ENCODE results near the gene OR10G2. TPM values are rescaled to one million over a fixed set of nuclear protein-coding genes. Genes with fewer than 3 reads are reported as not detected.

OR10G2 gene
- total and polyA plus RNA-seq, 2 experiments from 2014 or later: not detected

- TF ChIP-seq ZNF462 (CRISPR knock-in tag; IDR thresholded peaks at IDR 0.05) (no peak), CREB1 (CRISPR knock-in tag; IDR thresholded peaks at IDR 0.05; ENCODE audit: low read depth) (no peak), POLR2AphosphoS5 (IDR thresholded peaks at IDR 0.05; ENCODE audit: low read depth) (no peak), ZNF114 (CRISPR knock-in tag; IDR thresholded peaks at IDR 0.05) (no peak)
These were observed 40.8 kb upstream of the OR10G2 start (continued) for GRCh38 chr14:21675566-21675965.

GRCh38 chr14:21673718-21674117 lies 39.0 kb upstream of the OR10G2 start, which contains the start of gene OR4E1:
TSS of gene OR4E1 (minus strand) at chr14:21673818. CDS start at chr14:21670935, 2,883 bp downstream.
- no peaks in the 10 kb centered on the region for H3F3A ChIP-seq (replicated peaks; ENCODE audit: low read depth)
- Mint-ChIP-seq H3K9me3 (no peaks in the 10 kb centered on the region), H3K36me3 (ENCODE audit: low read depth) (no peaks in the 10 kb centered on the region), H3K27ac (no peak within 1 kb of the TSS), H3K4me1 (no peaks in the 10 kb centered on the region), H3K27me3 (ENCODE audit: insufficient read depth, low read depth, poor library complexity) (peaks cover 3% of the 10 kb centered on the region), H3K4me3 (no peak within 1 kb of the TSS)
- no peak within 1 kb of the TSS for H3K4me2 ChIP-seq
- no peaks in the 10 kb centered on the region for H3K36me3 ChIP-seq (ENCODE audit: insufficient read depth)
- ATAC-seq (no peak), DNase-seq (ENCODE audit: low spot score) (no peak)
- no peak within 1 kb of the TSS for H3K4me3 ChIP-seq
- H2AFZ ChIP-seq: no peak within 1 kb of the TSS
- no peaks in the 10 kb centered on the region for H3K79me2 ChIP-seq (replicated peaks; ENCODE audit: insufficient read depth)
- H3K27me3 ChIP-seq (ENCODE audit: insufficient read depth): no peaks in the 10 kb centered on the region
- no peak within 1 kb of the TSS for H3K27ac ChIP-seq (ENCODE audit: low read depth)
- H3K9me2 ChIP-seq (ENCODE audit: insufficient read depth): 0 out of 2 replicates have a peak, but pooled peaks cover 5% of the 10 kb centered on the region
- no peaks in the 10 kb centered on the region for H4K20me1 ChIP-seq (replicated peaks; ENCODE audit: insufficient read depth)
- no peaks in the 10 kb centered on the region for H3K4me1 ChIP-seq (ENCODE audit: insufficient read depth)
- TF ChIP-seq STAT1 (IDR thresholded peaks at IDR 0.05; ENCODE audit: unreplicated experiment) (no peak), EZH2phosphoT487 (IDR thresholded peaks at IDR 0.05; ENCODE audit: unreplicated experiment) (no peak), POLR2AphosphoS5 (IDR thresholded peaks at IDR 0.05; ENCODE audit: low read depth) (no peak), ETS1 (IDR thresholded peaks at IDR 0.05) (no peak), NANOG (IDR thresholded peaks at IDR 0.05; ENCODE audit: borderline replicate concordance) (no peak), ZNF331 (CRISPR knock-in tag; IDR thresholded peaks at IDR 0.05; ENCODE audit: low read depth) (no peak), CTCF (conservative IDR thresholded peaks at IDR 0.05; ENCODE audit: low read depth in 2 of 2) (no peak), REST (IDR thresholded peaks at IDR 0.05; ENCODE audit: unreplicated experiment) (no peak), ZNF114 (CRISPR knock-in tag; IDR thresholded peaks at IDR 0.05) (no peak), CREB1 (CRISPR knock-in tag; IDR thresholded peaks at IDR 0.05; ENCODE audit: low read depth) (no peak)

Measured in GM23338 (cell line).